PC-3 (cell line): Measurements from ENCODE around the gene FAM43A.

Source experiments
- EZH2phosphoT487 ChIP-seq: fragments of 300-600 bp; sonication (generic); IDR thresholded peaks from 2 replicates; pipeline ENCODE4 v1.6.1; 2018; ENCODE audit warnings: mild to moderate bottlenecking, antibody characterized with exemption, low read length, borderline replicate concordance
- TF ChIP-seq, protein P1 (sequence below): fragments of 300-600 bp; sonication (generic); conservative IDR thresholded peaks from 2 replicates; pipeline ENCODE4 v1.5.1; 2017; ENCODE audit warnings: antibody characterized with exemption, low read depth, mild to moderate bottlenecking, low read length

DNA sequence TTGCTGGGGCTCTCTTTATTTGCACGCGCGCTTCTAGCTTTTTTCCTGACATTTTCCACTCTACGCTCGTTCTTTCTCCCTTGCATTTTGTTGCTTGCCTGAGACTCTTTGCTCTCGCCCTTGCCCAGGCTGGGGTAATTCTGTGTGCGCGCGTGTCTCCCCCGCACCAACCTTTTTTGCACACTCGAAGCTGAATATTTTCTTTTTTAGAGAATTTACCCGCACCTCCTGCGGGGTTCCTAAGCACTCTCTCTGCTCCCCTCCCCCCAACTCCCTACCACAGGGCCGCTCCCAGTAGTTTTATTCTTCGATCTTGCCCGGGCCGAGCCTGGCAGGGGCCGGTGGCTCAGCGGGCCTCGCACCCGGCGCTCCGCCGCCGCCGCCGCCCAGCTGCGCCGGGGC lies 732 bp downstream of the FAM43A start:
- TF ChIP-seq EZH2phosphoT487 = no peak
- TF ChIP-seq, protein P1, sequence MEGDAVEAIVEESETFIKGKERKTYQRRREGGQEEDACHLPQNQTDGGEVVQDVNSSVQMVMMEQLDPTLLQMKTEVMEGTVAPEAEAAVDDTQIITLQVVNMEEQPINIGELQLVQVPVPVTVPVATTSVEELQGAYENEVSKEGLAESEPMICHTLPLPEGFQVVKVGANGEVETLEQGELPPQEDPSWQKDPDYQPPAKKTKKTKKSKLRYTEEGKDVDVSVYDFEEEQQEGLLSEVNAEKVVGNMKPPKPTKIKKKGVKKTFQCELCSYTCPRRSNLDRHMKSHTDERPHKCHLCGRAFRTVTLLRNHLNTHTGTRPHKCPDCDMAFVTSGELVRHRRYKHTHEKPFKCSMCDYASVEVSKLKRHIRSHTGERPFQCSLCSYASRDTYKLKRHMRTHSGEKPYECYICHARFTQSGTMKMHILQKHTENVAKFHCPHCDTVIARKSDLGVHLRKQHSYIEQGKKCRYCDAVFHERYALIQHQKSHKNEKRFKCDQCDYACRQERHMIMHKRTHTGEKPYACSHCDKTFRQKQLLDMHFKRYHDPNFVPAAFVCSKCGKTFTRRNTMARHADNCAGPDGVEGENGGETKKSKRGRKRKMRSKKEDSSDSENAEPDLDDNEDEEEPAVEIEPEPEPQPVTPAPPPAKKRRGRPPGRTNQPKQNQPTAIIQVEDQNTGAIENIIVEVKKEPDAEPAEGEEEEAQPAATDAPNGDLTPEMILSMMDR = no peak
